HepG2 (cell line): Measurements from ENCODE around the gene TUBB. TPM values are rescaled to one million over a fixed set of nuclear protein-coding genes. Genes with fewer than 3 reads are reported as not detected.
A peak's percentile ranks its signal among the peaks of the same experiment; 100 is the strongest.

Source experiments
- CEBPG ChIP-seq: IDR thresholded peaks from 2 replicates; pipeline ENCODE4 v1.6.1; 2016
- EP300 ChIP-seq, 3 experiments: sonication (generic) in 1 of 3; formaldehyde crosslinking in 1 of 3; IDR thresholded peaks; 2 replicates each; pipeline versions ENCODE4 v1.5.1 to v1.6.1; 2011 to 2020; ENCODE audit warnings: low read depth in 2 of 3, low read length in 2 of 3, borderline replicate concordance in 1 of 3, improper control_type of control experiment in 1 of 3, mild to moderate bottlenecking in 1 of 3, missing genetic modification reagents in 1 of 3, moderate library complexity in 1 of 3
- MYNN ChIP-seq: sonication (generic); formaldehyde crosslinking; IDR thresholded peaks from 2 replicates; pipeline ENCODE4 v1.4.0; 2020; ENCODE audit warnings: mild to moderate bottlenecking, low read depth, missing genetic modification reagents
- PAF1 ChIP-seq: IDR thresholded peaks from 2 replicates; pipeline ENCODE4 v1.6.1; 2016; ENCODE audit warnings: missing genetic modification reagents, missing compliant biosample characterization
- SOX13 ChIP-seq, 3 experiments: fragments of 450-650 bp in 1 of 3; sonication (generic) in 1 of 3; formaldehyde crosslinking in 1 of 3; IDR thresholded peaks in 2 of 3; conservative IDR thresholded peaks in 1 of 3; 2 replicates each; pipeline versions ENCODE4 v1.5.0 to v1.6.1; 2016 to 2020; ENCODE audit warnings: antibody characterized with exemption in 1 of 3, mild to moderate bottlenecking in 1 of 3, missing compliant biosample characterization in 1 of 3, missing genetic modification reagents in 1 of 3, moderate library complexity in 1 of 3
- TFAP4 ChIP-seq: sonication (generic); IDR thresholded peaks from 2 replicates; pipeline ENCODE4 v1.6.1; 2016; ENCODE audit warnings: low read depth, borderline replicate concordance
- TOPORS ChIP-seq: sonication (generic); formaldehyde crosslinking; IDR thresholded peaks from 2 replicates; pipeline ENCODE4 v1.8.0; 2023; ENCODE audit warnings: mild to moderate bottlenecking, missing genetic modification reagents
- UBTF ChIP-seq: sonication (generic); formaldehyde crosslinking; IDR thresholded peaks from 2 replicates; pipeline ENCODE4 v1.4.0; 2020; ENCODE audit warnings: mild to moderate bottlenecking, missing genetic modification reagents
- ZBTB1 ChIP-seq: sonication (generic); formaldehyde crosslinking; IDR thresholded peaks from 2 replicates; pipeline ENCODE4 v1.4.0; 2020; ENCODE audit warnings: missing genetic modification reagents, borderline replicate concordance
- ZMAT3 ChIP-seq: sonication (generic); formaldehyde crosslinking; conservative IDR thresholded peaks from 2 replicates; pipeline ENCODE4 v1.7.0; 2021; ENCODE audit warnings: missing genetic modification reagents
- ZNF431 ChIP-seq: sonication (generic); formaldehyde crosslinking; IDR thresholded peaks from 2 replicates; pipeline ENCODE4 v1.9.0; 2022; ENCODE audit warnings: missing genetic modification reagents, low read depth, mild to moderate bottlenecking, borderline replicate concordance
- polyA plus RNA-seq, 8 experiments: library from polyadenylated mRNA; depleted of rRNA in 3 of 8; stranded (reverse) in 7 of 8; unstranded in 1 of 8; fragments of >200 nt; fragmentation: Illumina TruSeq in 4 of 8; extraction: Trizol in 4 of 8; gene quantifications; 2 replicates each; pipeline versions ENCODE4 v1.2.1 to v1.2.3, GENCODE V29; 2011 to 2016; ENCODE audit warnings: low read depth in 4 of 8, missing spikeins in 1 of 8, mixed read lengths in 1 of 8; ENCODE audit not compliant: insufficient read depth in 1 of 8
- total RNA-seq, 5 experiments: library from RNA; depleted of rRNA; stranded (reverse); fragments of >200 nt; fragmentation: Illumina TruSeq; extraction: Trizol; gene quantifications; 2 replicates each; pipeline ENCODE4 v1.2.3, GENCODE V29; 2016; ENCODE audit warnings: low read depth in 1 of 5
- TF ChIP-seq, protein P1 (sequence below): sonication (generic); formaldehyde crosslinking; IDR thresholded peaks from 2 replicates; pipeline ENCODE4 v1.4.0; 2020; ENCODE audit warnings: mild to moderate bottlenecking, missing genetic modification reagents
- TF ChIP-seq, protein P2 (sequence below): IDR thresholded peaks from 2 replicates; pipeline ENCODE4 v1.6.1; 2018; ENCODE audit warnings: missing genetic modification reagents, mild to moderate bottlenecking, missing compliant biosample characterization
- TF ChIP-seq, protein P3 (sequence below): sonication (generic); formaldehyde crosslinking; IDR thresholded peaks from 2 replicates; pipeline ENCODE4 v1.9.0; 2021; ENCODE audit warnings: missing genetic modification reagents, borderline replicate concordance
- TF ChIP-seq, protein P4 (sequence below): sonication (generic); formaldehyde crosslinking; IDR thresholded peaks from 2 replicates; pipeline ENCODE4 v1.4.0; 2020; ENCODE audit warnings: missing genetic modification reagents, low read depth, mild to moderate bottlenecking, borderline replicate concordance
- TF ChIP-seq, protein P5 (sequence below): IDR thresholded peaks from 2 replicates; pipeline ENCODE4 v1.6.1; 2018; ENCODE audit warnings: missing genetic modification reagents

TUBB gene
- total and polyA plus RNA-seq, 2 of the 13 experiments (the other 11 are each of a cell fraction or from before 2014, with no cell fraction given), result 911 to 1,163 TPM

- TF ChIP-seq ZMAT3 (CRISPR knock-in tag) (peak; percentile 83; the same call in 1 of the 2 replicates), TOPORS (CRISPR knock-in tag) (no peak), SOX13 (IDR thresholded peaks at IDR 0.05) (peak; percentile 83), SOX13 (CRISPR knock-in tag; conservative IDR thresholded peaks at IDR 0.05 in 1 of 2, IDR thresholded peaks at IDR 0.05 in 1 of 2) (peak in 1 of 2 experiments; percentile 72; a peak in 2 of 4 replicates), TFAP4 (peak; percentile 92), MYNN (CRISPR knock-in tag) (peak; percentile 69; the same call in 1 of the 2 replicates), UBTF (CRISPR knock-in tag) (peak; percentile 92), CEBPG (CRISPR knock-in tag) (no peak), ZBTB1 (no peak), EP300 (IDR thresholded peaks at IDR 0.05; ENCODE audit: low read depth in 2 of 2, low read length in 2 of 2) (peak; percentile 10 to 27; a peak in 1 of 4 replicates), EP300 (CRISPR knock-in tag; IDR thresholded peaks at IDR 0.05; ENCODE audit: borderline replicate concordance) (0 out of 2 replicates have a peak, but pooled peaks have one; percentile 40), PAF1 (CRISPR knock-in tag) (peak; percentile 54; the same call in 1 of the 2 replicates), ZNF431 (CRISPR knock-in tag) (peak; percentile 8; the same call in 1 of the 2 replicates)
- TF ChIP-seq, protein P1, sequence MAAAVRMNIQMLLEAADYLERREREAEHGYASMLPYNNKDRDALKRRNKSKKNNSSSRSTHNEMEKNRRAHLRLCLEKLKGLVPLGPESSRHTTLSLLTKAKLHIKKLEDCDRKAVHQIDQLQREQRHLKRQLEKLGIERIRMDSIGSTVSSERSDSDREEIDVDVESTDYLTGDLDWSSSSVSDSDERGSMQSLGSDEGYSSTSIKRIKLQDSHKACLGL (CRISPR knock-in tag), result peak; percentile 94
- TF ChIP-seq, protein P2, sequence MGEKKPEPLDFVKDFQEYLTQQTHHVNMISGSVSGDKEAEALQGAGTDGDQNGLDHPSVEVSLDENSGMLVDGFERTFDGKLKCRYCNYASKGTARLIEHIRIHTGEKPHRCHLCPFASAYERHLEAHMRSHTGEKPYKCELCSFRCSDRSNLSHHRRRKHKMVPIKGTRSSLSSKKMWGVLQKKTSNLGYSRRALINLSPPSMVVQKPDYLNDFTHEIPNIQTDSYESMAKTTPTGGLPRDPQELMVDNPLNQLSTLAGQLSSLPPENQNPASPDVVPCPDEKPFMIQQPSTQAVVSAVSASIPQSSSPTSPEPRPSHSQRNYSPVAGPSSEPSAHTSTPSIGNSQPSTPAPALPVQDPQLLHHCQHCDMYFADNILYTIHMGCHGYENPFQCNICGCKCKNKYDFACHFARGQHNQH, result peak; percentile 91
- TF ChIP-seq, protein P3, sequence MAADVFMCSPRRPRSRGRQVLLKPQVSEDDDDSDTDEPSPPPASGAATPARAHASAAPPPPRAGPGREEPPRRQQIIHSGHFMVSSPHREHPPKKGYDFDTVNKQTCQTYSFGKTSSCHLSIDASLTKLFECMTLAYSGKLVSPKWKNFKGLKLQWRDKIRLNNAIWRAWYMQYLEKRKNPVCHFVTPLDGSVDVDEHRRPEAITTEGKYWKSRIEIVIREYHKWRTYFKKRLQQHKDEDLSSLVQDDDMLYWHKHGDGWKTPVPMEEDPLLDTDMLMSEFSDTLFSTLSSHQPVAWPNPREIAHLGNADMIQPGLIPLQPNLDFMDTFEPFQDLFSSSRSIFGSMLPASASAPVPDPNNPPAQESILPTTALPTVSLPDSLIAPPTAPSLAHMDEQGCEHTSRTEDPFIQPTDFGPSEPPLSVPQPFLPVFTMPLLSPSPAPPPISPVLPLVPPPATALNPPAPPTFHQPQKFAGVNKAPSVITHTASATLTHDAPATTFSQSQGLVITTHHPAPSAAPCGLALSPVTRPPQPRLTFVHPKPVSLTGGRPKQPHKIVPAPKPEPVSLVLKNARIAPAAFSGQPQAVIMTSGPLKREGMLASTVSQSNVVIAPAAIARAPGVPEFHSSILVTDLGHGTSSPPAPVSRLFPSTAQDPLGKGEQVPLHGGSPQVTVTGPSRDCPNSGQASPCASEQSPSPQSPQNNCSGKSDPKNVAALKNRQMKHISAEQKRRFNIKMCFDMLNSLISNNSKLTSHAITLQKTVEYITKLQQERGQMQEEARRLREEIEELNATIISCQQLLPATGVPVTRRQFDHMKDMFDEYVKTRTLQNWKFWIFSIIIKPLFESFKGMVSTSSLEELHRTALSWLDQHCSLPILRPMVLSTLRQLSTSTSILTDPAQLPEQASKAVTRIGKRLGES, result no peak; the same call in 1 of the 2 replicates
- TF ChIP-seq, protein P4, sequence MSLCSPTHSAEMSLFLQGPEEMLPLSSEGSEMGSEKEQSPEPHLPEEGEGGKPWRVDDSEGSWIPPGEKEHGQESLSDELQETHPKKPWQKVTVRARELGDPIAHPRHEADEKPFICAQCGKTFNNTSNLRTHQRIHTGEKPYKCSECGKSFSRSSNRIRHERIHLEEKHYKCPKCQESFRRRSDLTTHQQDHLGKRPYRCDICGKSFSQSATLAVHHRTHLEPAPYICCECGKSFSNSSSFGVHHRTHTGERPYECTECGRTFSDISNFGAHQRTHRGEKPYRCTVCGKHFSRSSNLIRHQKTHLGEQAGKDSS, result 0 out of 2 replicates have a peak, but pooled peaks have one; percentile 13
- TF ChIP-seq, protein P5, sequence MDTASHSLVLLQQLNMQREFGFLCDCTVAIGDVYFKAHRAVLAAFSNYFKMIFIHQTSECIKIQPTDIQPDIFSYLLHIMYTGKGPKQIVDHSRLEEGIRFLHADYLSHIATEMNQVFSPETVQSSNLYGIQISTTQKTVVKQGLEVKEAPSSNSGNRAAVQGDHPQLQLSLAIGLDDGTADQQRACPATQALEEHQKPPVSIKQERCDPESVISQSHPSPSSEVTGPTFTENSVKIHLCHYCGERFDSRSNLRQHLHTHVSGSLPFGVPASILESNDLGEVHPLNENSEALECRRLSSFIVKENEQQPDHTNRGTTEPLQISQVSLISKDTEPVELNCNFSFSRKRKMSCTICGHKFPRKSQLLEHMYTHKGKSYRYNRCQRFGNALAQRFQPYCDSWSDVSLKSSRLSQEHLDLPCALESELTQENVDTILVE (CRISPR knock-in tag), result peak; percentile 68; the same call in 1 of the 2 replicates
Observed at GRCh38 chr6:30744054-30744805, 24.1 kb downstream of the TUBB start, which contains the start of gene IER3 (continued).
